ENCODE measurements around the gene FAM216A. TPM values are rescaled to one million over a fixed set of nuclear protein-coding genes. Genes with fewer than 3 reads are reported as not detected.
"Not testable (repeated sequence)": the region's sequence is repeated elsewhere in the genome, so short reads cannot be mapped to it uniquely, and the experiment has no call there.

FAM216A gene
- total RNA-seq, 4 donors from 2014 or later = 2.6 to 10.1 (median 5.5) TPM

DNA sequence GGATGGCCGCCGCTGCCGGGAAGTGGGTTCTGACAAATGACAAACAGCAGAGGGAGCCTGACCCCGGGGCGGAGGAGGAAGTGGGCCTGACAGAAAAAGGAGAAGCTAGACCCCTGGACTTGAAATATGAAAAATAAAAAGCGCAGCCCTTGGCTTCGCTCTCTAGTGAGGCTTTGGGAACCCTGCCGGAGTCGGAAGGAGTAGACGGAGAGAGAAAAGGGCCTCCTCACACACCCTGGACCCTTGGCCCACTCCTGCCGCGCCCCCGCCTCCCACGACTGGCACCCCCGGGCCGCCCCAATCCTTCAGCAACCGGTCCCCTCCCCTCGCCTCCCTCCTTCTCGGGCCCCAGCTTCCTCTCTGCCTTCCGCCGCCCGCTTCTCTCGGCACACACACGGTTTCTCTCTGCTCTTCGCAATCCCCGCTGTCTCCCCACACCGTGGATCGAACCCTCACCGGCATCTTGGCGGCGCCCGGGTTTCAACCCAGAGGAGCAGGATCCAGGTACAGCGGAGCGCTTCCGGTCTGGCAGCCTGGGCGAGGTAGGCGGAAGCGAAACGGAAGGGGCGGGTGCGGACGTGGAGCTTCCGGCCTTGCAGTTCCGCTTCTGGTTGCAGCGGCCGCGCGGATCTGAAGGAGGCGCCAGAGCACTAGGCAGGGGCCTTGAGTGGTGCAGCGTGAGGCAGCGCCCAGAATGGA is 18.7 kb upstream of the FAM216A start, which contains the start of gene ARPC3:
ARPC3 (minus strand) TSS at position 539 of the 699 bp plus-strand sequence; CDS start at position 462, 77 bp downstream.
- no peaks in the 10 kb centered on the region for H3K27me3 ChIP-seq
- intact Hi-C loops (cut with DNase I) = no loop called here
- H3K27ac ChIP-seq = peak within 1 kb of the TSS; percentile 80 to 90 (median 89)
- H3K4me1 ChIP-seq = peaks cover 7 to 12% of the 10 kb centered on the region in 2 donors
- peak within 1 kb of the TSS; percentile 92 to 98 (median 94) for H3K4me3 ChIP-seq (replicated peaks in 1 of 3)
- H3K9me3 ChIP-seq = no peaks in the 10 kb centered on the region
- TF ChIP-seq, protein P1, sequence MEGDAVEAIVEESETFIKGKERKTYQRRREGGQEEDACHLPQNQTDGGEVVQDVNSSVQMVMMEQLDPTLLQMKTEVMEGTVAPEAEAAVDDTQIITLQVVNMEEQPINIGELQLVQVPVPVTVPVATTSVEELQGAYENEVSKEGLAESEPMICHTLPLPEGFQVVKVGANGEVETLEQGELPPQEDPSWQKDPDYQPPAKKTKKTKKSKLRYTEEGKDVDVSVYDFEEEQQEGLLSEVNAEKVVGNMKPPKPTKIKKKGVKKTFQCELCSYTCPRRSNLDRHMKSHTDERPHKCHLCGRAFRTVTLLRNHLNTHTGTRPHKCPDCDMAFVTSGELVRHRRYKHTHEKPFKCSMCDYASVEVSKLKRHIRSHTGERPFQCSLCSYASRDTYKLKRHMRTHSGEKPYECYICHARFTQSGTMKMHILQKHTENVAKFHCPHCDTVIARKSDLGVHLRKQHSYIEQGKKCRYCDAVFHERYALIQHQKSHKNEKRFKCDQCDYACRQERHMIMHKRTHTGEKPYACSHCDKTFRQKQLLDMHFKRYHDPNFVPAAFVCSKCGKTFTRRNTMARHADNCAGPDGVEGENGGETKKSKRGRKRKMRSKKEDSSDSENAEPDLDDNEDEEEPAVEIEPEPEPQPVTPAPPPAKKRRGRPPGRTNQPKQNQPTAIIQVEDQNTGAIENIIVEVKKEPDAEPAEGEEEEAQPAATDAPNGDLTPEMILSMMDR (IDR thresholded peaks at IDR 0.05) = peak; percentile 42 to 94 (median 85)
- peak in 1 of 2 donors; percentile 66 for TF ChIP-seq POLR2A (IDR thresholded peaks at IDR 0.05)
- peak; percentile 96 to 97 for DNase-seq
- 0% methylated on average over 35 to 48 of the region's 51 CpGs for WGBS, 2 donors
- peaks cover 0 to 14% of the 10 kb centered on the region in 2 donors for H3K36me3 ChIP-seq

DNA sequence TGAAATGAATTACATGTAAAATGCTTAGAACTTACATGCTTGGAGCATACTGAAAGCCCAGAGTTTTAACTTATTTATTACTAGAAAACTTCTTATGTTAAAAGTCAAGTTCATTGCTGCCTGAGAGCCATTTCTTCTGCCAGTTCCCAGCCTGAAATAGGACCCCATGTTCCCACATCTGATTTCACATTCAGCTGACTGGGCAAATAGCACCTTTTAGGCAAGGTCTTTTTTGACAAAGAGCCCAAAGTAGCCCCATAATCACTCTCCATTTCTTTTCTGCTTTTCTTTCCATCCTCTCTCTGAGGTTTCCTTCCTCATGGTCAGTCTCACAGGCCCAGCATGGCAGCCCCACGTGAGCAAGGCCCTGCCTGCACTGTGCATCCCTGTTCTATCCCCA is 17.4 kb upstream of the FAM216A start:
- Histone ChIP-seq H3K4me3 (replicated peaks in 1 of 3) (no peak overlapping the region), H3K9me3 (no peaks in the 10 kb centered on the region), H3K4me1 (peaks cover 7 to 12% of the 10 kb centered on the region in 2 donors), H3K36me3 (peaks cover 0 to 8% of the 10 kb centered on the region in 2 donors), H3K27me3 (no peaks in the 10 kb centered on the region), H3K27ac (no peak overlapping the region)
- DNase-seq = no peak
- WGBS, 2 donors = 73 to 80% methylated on average over 1 of the region's 1 CpG
- TF ChIP-seq POLR2A (IDR thresholded peaks at IDR 0.05) = no peak
- TF ChIP-seq, protein P1 (IDR thresholded peaks at IDR 0.05) = no peak
- intact Hi-C loops (cut with DNase I) = no loop called here

GRCh38 chr12:110453569-110454296 is 14.9 kb upstream of the FAM216A start:
- H3K27ac ChIP-seq = no peak overlapping the region
- no peak overlapping the region for H3K4me3 ChIP-seq (replicated peaks in 1 of 3)
- intact Hi-C loops (cut with DNase I) = no loop called here
- whole genome bisulfite sequencing, 2 donors = 94 to 97% methylated on average over 4 of the region's 4 CpGs
- TF ChIP-seq, protein P1 (IDR thresholded peaks at IDR 0.05) = no peak
- TF ChIP-seq POLR2A (IDR thresholded peaks at IDR 0.05) = no peak
- H3K27me3 ChIP-seq = no peaks in the 10 kb centered on the region
- DNase-seq = no peak
- peaks cover 4 to 5% of the 10 kb centered on the region in 2 donors for H3K4me1 ChIP-seq
- peaks cover 0 to 12% of the 10 kb centered on the region in 2 donors for H3K36me3 ChIP-seq
- no peaks in the 10 kb centered on the region for H3K9me3 ChIP-seq

- WGBS, 2 donors = 92 to 95% methylated on average over 4 of the region's 4 CpGs
- Histone ChIP-seq H3K9me3 (no peaks in the 10 kb centered on the region), H3K27ac (no peak overlapping the region), H3K4me1 (no peaks in the 10 kb centered on the region), H3K36me3 (peaks cover 0 to 10% of the 10 kb centered on the region in 2 donors), H3K27me3 (no peaks in the 10 kb centered on the region), H3K4me3 (replicated peaks in 1 of 3) (no peak overlapping the region)
- intact Hi-C loops (cut with DNase I) = no loop called here
- TF ChIP-seq POLR2A (IDR thresholded peaks at IDR 0.05) = no peak
- TF ChIP-seq, protein P1 (IDR thresholded peaks at IDR 0.05) = no peak
- DNase-seq = no peak
These were observed 9.9 kb upstream of the FAM216A start for GRCh38 chr12:110458756-110459155.

DNA sequence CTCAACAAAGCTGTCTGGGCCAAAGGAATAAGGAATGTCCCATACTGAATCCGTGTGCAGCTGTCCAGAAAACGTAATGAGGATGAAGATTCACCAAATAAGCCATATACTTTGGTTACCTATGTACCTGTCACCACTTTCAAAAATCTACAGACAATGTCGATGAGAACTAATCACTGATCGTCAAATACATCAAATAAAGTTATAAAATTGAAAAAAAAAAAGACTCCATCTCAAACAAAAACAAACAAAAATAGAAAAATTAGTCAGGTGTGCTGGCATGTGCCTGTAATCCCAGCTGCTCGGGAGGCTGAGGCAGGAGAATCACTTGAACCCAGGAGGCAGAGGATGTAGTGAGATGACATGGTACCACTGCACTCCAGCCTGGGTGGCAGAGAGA is 7.5 kb upstream of the FAM216A start:
- H3K36me3 ChIP-seq = peaks cover 0 to 12% of the 10 kb centered on the region in 2 donors
- intact Hi-C loops (cut with DNase I) = not testable (repeated sequence)

More for the DNA sequence above, 7.5 kb upstream of the FAM216A start:
- DNase-seq; H3K9me3 ChIP-seq; H3K4me3 ChIP-seq (replicated peaks in 1 of 3); H3K27ac ChIP-seq; H3K27me3 ChIP-seq; H3K4me1 ChIP-seq: not testable (repeated sequence)
- 89 to 90% methylated on average over 5 of the region's 5 CpGs for WGBS, 2 donors

Data from thyroid gland (tissue), 4 donors.